Adrenal gland (tissue), 5 donors: ENCODE measurements around the gene SMG6.

Experiments
- CTCF ChIP-seq, 6 experiments: fragments of 450-650 bp in 4 of 6; fragments of 200-600 bp in 2 of 6; sonication (generic) in 1 of 6; IDR thresholded peaks; 1 replicate in 5 of 6; 2 replicates in 1 of 6; pipeline versions ENCODE4 v1.5.1 to v1.8.0; 2016 to 2021; ENCODE audit warnings: antibody characterized with exemption in 6 of 6, mild to moderate bottlenecking in 2 of 6, moderate library complexity in 1 of 6
- POLR2A ChIP-seq, 2 donors: fragments of 450-650 bp; IDR thresholded peaks; one replicate each; pipeline ENCODE4 v1.6.1; 2017; ENCODE audit warnings: antibody characterized with exemption in 2 of 2, mild to moderate bottlenecking in 2 of 2, moderate library complexity in 1 of 2
- donor health status: DM: no; HTN: no; CAD: no.

GRCh38 chr17:2309338-2310154 is 6.0 kb upstream of the SMG6 start:
- TF ChIP-seq CTCF (IDR thresholded peaks at IDR 0.05) (no peak), POLR2A (IDR thresholded peaks at IDR 0.05) (no peak)
